ENCODE measurements around the gene SLCO2A1.

GRCh38 chr3:133948131-133948810 is 81.5 kb downstream of the SLCO2A1 start:
- TF ChIP-seq POLR2A (IDR thresholded peaks at IDR 0.05), result no peak
- TF ChIP-seq CTCF (IDR thresholded peaks at IDR 0.05), result no peak
- TF ChIP-seq POLR2AphosphoS5 (IDR thresholded peaks at IDR 0.05), result peak; percentile 34 to 51
- TF ChIP-seq EP300 (IDR thresholded peaks at IDR 0.05), result peak in 3 of 4 donors; percentile 39 to 56 (median 44)
